Mucosa of gallbladder (tissue), 1 donor: ENCODE data around the gene ZBTB7C. TPM values are rescaled to one million over a fixed set of nuclear protein-coding genes. Genes with fewer than 3 reads are reported as not detected.

ENCODE experiments used
- DNase-seq: peaks from one replicate; pipeline ENCODE4 v3.0.0-alpha.2; 2020; ENCODE audit warnings: low spot score
- total RNA-seq: library from RNA; stranded (reverse); gene quantifications from one replicate; pipeline ENCODE4 v1.2.1, GENCODE V29; 2021
- donor health status: DM: no; HTN: no; CAD: no.

The ZBTB7C gene
- total RNA-seq, 1 donor from 2014 or later, result 24.1 TPM

GRCh38 chr18:48216639-48217257 is 192.4 kb downstream of the ZBTB7C start:
- DNase-seq, result no peak

GRCh38 chr18:48215876-48216638 is 193.1 kb downstream of the ZBTB7C start:
- DNase-seq, result no peak

DNA sequence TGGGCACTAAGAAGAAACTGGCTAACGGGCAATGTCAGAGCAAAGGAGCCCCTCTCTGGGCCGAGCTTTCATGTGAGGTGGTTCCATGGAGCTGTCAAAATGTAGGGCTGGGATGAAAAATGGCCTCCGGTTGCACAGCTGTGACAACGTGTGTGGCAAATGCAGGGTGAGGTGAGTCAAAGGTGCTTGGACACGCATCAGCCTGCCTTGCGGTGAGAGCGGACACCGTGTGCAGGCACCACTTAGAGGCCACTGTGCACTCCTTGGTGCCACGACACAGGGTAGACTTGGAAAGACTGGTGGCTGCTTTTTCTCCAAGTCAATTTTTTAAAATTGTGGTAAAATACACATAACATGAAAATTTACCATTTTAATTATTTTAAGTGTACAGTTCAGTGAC is 195.4 kb downstream of the ZBTB7C start:
- DNase-seq, result no peak

- DNase-seq, result no peak
Observed at GRCh38 chr18:48208432-48209140, 200.6 kb downstream of the ZBTB7C start.

GRCh38 chr18:48207733-48208132 is 201.4 kb downstream of the ZBTB7C start:
- no peak for DNase-seq

GRCh38 chr18:48206887-48207286 is 202.3 kb downstream of the ZBTB7C start:
- DNase-seq, result no peak

- DNase-seq, result no peak
Observed at GRCh38 chr18:48203961-48204666, 205.1 kb downstream of the ZBTB7C start.

GRCh38 chr18:48203288-48203945 is 205.8 kb downstream of the ZBTB7C start:
- no peak for DNase-seq

DNA sequence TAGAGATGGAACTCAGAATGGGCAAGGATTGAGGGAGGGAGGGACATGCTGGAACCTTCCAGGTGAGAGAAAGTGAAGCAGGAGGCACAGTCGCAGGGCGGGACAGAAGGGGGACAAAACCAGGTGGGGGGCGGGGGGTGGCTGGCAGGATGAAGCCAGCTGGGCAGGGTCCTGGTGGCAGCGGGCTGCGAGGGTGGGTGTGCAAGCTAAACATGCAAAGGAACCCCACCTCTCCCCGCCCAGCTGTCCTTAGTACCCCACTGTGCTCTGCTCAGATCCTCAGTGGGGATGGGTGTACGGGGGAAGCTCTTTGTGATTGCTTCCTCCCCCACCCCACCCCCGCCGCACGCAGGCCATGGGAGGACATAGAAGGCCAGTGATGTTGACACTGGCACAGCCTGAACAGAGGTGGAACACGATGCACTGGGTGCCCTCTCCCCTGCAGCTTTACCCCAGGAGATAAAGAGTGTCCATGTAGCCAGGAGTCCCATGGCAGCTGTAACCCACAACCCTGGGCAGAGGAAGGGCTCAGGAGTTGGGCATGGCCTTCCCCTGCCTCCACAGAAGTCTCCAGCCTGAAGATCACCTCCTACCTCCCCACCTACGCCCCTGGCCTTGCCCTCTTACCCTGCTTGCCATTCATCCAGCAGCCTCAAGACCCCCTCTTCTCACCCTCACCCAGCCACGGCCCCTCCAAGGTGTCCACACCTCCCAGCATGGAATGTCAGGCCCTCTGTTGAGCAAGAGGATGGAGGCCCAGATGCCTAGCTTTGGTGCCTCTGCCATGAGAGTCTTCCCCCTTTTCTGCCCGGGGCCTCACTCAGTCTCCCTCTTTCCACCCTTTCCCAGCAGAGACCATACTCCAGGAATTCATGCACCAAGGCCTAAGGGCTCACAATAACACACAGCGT is 206.6 kb downstream of the ZBTB7C start:
- DNase-seq, result no peak

- no peak for DNase-seq
Observed at GRCh38 chr18:48202006-48202348, 207.2 kb downstream of the ZBTB7C start.

GRCh38 chr18:48201337-48202005 is 207.7 kb downstream of the ZBTB7C start:
- DNase-seq, result no peak

DNA sequence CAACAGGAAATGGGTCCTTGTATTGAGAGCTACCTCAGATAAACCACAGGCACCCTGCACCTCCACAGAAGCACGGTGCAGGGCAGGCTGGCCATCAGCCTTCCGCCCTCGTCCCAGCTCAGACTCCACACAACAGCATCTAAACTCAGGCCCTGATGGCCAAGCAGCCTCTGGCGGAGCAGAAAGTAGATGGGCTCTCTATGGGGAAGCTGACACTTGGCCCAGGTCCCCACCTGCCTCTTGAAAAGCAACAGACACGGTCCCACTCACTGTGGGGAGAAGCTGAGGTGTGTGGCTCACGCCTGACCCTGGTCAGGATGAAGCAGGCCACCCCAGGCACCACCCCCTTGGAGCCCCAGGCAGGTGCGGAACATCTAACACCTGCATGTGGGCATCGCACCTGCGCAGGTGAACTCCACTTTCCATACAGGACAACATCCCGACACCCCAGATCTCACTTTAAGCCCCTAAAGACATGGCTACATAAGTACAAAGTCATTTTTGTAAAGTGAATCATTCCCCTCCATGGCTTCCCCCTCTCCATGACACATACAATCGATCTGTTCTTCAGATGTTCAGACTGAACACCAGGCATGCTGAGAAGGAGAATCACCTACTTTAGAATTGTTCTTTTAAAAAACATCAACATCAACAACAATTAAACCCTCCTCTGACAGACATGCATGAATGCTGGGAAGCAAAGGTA is 208.4 kb downstream of the ZBTB7C start:
- no peak for DNase-seq

DNA sequence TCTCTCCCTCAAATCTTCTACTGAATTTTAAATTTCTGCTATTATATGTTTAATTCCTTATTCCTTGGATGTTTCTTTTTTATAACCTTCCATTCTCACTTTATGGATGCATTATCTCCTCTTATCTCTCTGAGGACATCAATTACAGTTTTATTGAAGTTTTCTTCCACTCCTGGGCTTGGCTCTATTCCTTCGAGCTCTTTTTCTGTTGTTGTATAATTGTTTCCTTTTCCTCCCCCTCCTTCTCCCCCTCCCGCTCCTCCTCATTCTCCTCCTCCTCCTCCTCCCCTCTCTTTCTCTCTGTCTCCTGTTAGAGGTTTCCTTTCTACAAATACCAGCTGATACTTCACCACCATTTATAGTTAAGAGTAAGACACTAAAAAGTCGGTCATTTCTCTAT is 209.8 kb downstream of the ZBTB7C start:
- no peak for DNase-seq

GRCh38 chr18:48197819-48198218 is 211.4 kb downstream of the ZBTB7C start:
- no peak for DNase-seq

GRCh38 chr18:48195787-48196186 is 213.4 kb downstream of the ZBTB7C start:
- DNase-seq, result no peak

GRCh38 chr18:48194591-48195181 is 214.5 kb downstream of the ZBTB7C start:
- DNase-seq, result no peak

GRCh38 chr18:48193521-48194492 is 215.4 kb downstream of the ZBTB7C start:
- no peak for DNase-seq

- no peak for DNase-seq
Observed at GRCh38 chr18:48192542-48192941, 216.6 kb downstream of the ZBTB7C start.
